ENCODE data around the gene MYO1F. TPM values are rescaled to one million over a fixed set of nuclear protein-coding genes. Genes with fewer than 3 reads are reported as not detected.

Gene MYO1F
- total RNA-seq, 2 experiments from 2014 or later = 21.0 to 21.4 TPM

- H3K27me3 Mint-ChIP-seq = no peaks in the 10 kb centered on the region
- DNase-seq (peak; percentile 40), ATAC-seq (peak; percentile 38)
- POLR2A ChIA-PET = interaction anchor here (1.2 kb wide), 1 partner anchor 12 kb away, joined by 3 read pairs; no protein-coding TSS in a partner anchor
- no peak overlapping the region for H3K27ac Mint-ChIP-seq
- H3K4me1 Mint-ChIP-seq (ENCODE audit: low read depth) = peaks cover 3% of the 10 kb centered on the region
- CTCF ChIA-PET = no interaction called here
- intact Hi-C loops (cut with micrococcal nuclease) = no loop called here
- no peaks in the 10 kb centered on the region for H3K9me3 Mint-ChIP-seq
- H3K4me3 Mint-ChIP-seq = no peak overlapping the region
- TF ChIP-seq CTCF (IDR thresholded peaks at IDR 0.05) = no peak
- peaks cover 21% of the 10 kb centered on the region for H3K36me3 Mint-ChIP-seq (ENCODE audit: low read depth)
These were observed 50.7 kb downstream of the MYO1F start for GRCh38 chr19:8526345-8527091.

GRCh38 chr19:8525401-8525684 lies 51.9 kb downstream of the MYO1F start:
- H3K27ac Mint-ChIP-seq = no peak overlapping the region
- no peak for TF ChIP-seq CTCF (IDR thresholded peaks at IDR 0.05)
- no peak for DNase-seq
- no peak overlapping the region for H3K4me3 Mint-ChIP-seq
- ChIA-PET POLR2A (interaction anchor here (1.2 kb wide), 1 partner anchor 11 kb away, joined by 3 read pairs; no protein-coding TSS in a partner anchor), CTCF (interaction anchor here (1.3 to 1.5 kb wide), 2 partner anchors 20 to 55 kb away, joined by 3 to 8 read pairs; no protein-coding TSS in a partner anchor)
- peaks cover 5% of the 10 kb centered on the region for H3K4me1 Mint-ChIP-seq (ENCODE audit: low read depth)
- no peak for ATAC-seq
- H3K36me3 Mint-ChIP-seq (ENCODE audit: low read depth) = peaks cover 21% of the 10 kb centered on the region
- intact Hi-C loops (cut with micrococcal nuclease) = no loop called here
- H3K27me3 Mint-ChIP-seq = no peaks in the 10 kb centered on the region
- H3K9me3 Mint-ChIP-seq = no peaks in the 10 kb centered on the region

DNA sequence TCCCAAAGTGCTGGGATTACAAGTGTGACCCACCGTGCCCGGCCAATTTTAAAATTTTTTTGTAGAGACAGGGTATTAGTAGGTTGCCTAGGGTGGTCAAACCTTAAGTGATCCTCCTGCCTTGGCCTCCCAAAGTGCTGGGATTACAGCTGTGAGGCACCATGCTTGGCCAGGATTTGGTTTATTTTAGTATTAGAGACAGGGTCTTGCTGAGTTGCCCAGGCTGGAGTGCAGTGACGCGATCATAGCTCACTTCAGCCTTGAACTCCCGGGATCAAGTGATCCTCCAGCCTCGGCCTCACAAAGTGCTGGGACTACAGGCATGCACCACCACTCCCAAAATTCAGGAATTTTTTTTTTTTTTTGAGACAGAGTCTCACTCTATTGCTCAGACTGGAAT lies 57.9 kb downstream of the MYO1F start:
- intact Hi-C loops (cut with micrococcal nuclease) = no loop called here
- no peak overlapping the region for H3K4me3 Mint-ChIP-seq
- CTCF ChIA-PET = interaction anchor here (10.2 kb wide), 1 partner anchor 60 kb away, joined by 117 read pairs; the partner anchor contains the start of gene MYO1F

GRCh38 chr19:8518536-8518935 lies 58.7 kb downstream of the MYO1F start:
- intact Hi-C loops (cut with micrococcal nuclease) = no loop called here
- POLR2A ChIA-PET = interaction anchor here (0.8 to 1.1 kb wide), 2 partner anchors 23 to 1203 kb away, joined by 4 read pairs; no protein-coding TSS in a partner anchor
- H3K9me3 Mint-ChIP-seq = no peaks in the 10 kb centered on the region
- no peak for TF ChIP-seq CTCF (IDR thresholded peaks at IDR 0.05)
- H3K36me3 Mint-ChIP-seq (ENCODE audit: low read depth) = no peaks in the 10 kb centered on the region
- H3K4me3 Mint-ChIP-seq = no peak overlapping the region
- H3K27ac Mint-ChIP-seq = peak overlapping the region; percentile 93
- no peaks in the 10 kb centered on the region for H3K27me3 Mint-ChIP-seq
- CTCF ChIA-PET = interaction anchor here (1.0 to 10.2 kb wide), 2 partner anchors 51 to 60 kb away, joined by 3 to 117 read pairs; partner anchors contain the start of gene MYO1F
- ATAC-seq (no peak), DNase-seq (no peak)
- H3K4me1 Mint-ChIP-seq (ENCODE audit: low read depth) = peaks cover 33% of the 10 kb centered on the region

More for the DNA sequence above, 57.9 kb downstream of the MYO1F start:
- POLR2A ChIA-PET = interaction anchor here (0.6 kb wide), 1 partner anchor 437 kb away, joined by 4 read pairs; no protein-coding TSS in a partner anchor
- Mint-ChIP-seq H3K9me3 (no peaks in the 10 kb centered on the region), H3K27ac (no peak overlapping the region), H3K27me3 (no peaks in the 10 kb centered on the region), H3K4me1 (ENCODE audit: low read depth) (peaks cover 31% of the 10 kb centered on the region), H3K36me3 (ENCODE audit: low read depth) (no peaks in the 10 kb centered on the region)
- no peak for DNase-seq
- no peak for ATAC-seq
- TF ChIP-seq CTCF (IDR thresholded peaks at IDR 0.05) = no peak

Measured in activated CD8-positive, alpha-beta T cell treated with anti-CD3 and anti-CD28 coated beads for 36 hours (primary cell).